ENCODE measurements around the gene PPP2R5C. TPM values are rescaled to one million over a fixed set of nuclear protein-coding genes. Genes with fewer than 3 reads are reported as not detected.

PPP2R5C gene
- total and polyA plus RNA-seq, 2 of the 4 experiments (the other 2 are of a cell fraction) = 65.9 to 78.7 TPM

DNA sequence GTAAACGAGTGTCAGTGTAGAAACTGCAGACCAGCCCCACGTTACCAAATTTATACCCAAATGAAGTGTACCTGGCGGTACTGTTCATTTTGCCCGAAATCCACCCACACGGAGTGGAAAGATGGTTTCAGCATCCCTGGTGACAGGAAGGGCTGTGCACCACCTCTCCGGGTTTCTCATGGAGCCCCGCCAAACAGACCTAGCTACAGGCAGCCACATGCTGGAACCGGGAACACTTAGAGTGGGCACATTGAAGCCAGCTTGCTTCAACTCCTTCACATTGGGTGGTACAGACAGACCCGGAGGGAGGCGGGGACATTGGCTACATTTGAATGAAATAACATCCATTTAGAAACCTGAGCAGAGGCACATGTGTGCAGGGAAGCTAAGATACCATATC, 84.4 kb downstream of the PPP2R5C start:
- no peak overlapping the region for H4K8ac ChIP-seq (ENCODE audit: low read depth in 2 of 2, low read length in 2 of 2)

More for the DNA sequence above, 84.4 kb downstream of the PPP2R5C start:
- no peaks in the 10 kb centered on the region for H3K9me3 ChIP-seq (ENCODE audit: control insufficient read depth, insufficient read depth, low read length)
- H3K27ac ChIP-seq (ENCODE audit: insufficient read depth, low read length) = no peak overlapping the region
- ATAC-seq (ENCODE audit: low read depth) = no peak
- H2BK15ac ChIP-seq (ENCODE audit: low read depth, low read length) = no peak overlapping the region
- BruUV-seq (replicated peaks) = no TSS peak
- ChIA-PET POLR2A (ENCODE audit: unreplicated experiment) (no interaction called here), CTCF (interaction anchor here (0.6 kb wide), 1 partner anchor 447 kb away, joined by 3 read pairs; no protein-coding TSS in a partner anchor)
- dilution Hi-C loops (cut with HindIII; ENCODE audit: low sequenced_read_pairs, unreplicated experiment) = no loop called here
- no peak overlapping the region for H3K14ac ChIP-seq (replicated peaks; ENCODE audit: low read depth, low read length)
- no peak overlapping the region for H3K23ac ChIP-seq (ENCODE audit: low read depth, low read length)
- no peak overlapping the region for H4K5ac ChIP-seq (ENCODE audit: low read depth, low read length)
- no peak overlapping the region for H3K4me3 ChIP-seq (ENCODE audit: insufficient read depth, low read depth, low read length)
- no peak overlapping the region for H2AK5ac ChIP-seq (ENCODE audit: low read depth, low read length)
- H2BK20ac ChIP-seq (ENCODE audit: low read depth, low read length) = no peak overlapping the region
- peaks cover 17% of the 10 kb centered on the region for H3K9me1 ChIP-seq (ENCODE audit: insufficient read depth, low read length)
- H3K4me2 ChIP-seq (ENCODE audit: low read depth, low read length) = no peak overlapping the region
- no peak overlapping the region for H2AFZ ChIP-seq (replicated peaks; ENCODE audit: low read length, poor library complexity)
- H3K18ac ChIP-seq (ENCODE audit: low read depth, low read length) = no peak overlapping the region
- H3K4ac ChIP-seq (ENCODE audit: low read depth, low read length) = no peak overlapping the region
- H3K56ac ChIP-seq (ENCODE audit: extremely low read depth, insufficient read depth, low read length) = no peak overlapping the region
- no peaks in the 10 kb centered on the region for H3K27me3 ChIP-seq (ENCODE audit: control insufficient read depth, insufficient read depth, low read length)
- H3K36me3 ChIP-seq (ENCODE audit: control insufficient read depth, insufficient read depth, low read length) = peaks cover 5% of the 10 kb centered on the region; the same call in 1 of the 2 replicates
- no peak for TF ChIP-seq FOS (IDR thresholded peaks at IDR 0.05; ENCODE audit: low read depth, low read length)
- TF ChIP-seq MXI1 (IDR thresholded peaks at IDR 0.05; ENCODE audit: borderline replicate concordance, low read depth, low read length) = no peak
- TF ChIP-seq, protein P1, sequence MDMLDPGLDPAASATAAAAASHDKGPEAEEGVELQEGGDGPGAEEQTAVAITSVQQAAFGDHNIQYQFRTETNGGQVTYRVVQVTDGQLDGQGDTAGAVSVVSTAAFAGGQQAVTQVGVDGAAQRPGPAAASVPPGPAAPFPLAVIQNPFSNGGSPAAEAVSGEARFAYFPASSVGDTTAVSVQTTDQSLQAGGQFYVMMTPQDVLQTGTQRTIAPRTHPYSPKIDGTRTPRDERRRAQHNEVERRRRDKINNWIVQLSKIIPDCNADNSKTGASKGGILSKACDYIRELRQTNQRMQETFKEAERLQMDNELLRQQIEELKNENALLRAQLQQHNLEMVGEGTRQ (IDR thresholded peaks at IDR 0.05; ENCODE audit: low read depth, low read length) = no peak
- no peak for TF ChIP-seq POLR2A (IDR thresholded peaks at IDR 0.05; ENCODE audit: low read depth, low read length)
- no peak for TF ChIP-seq NFE2L2 (IDR thresholded peaks at IDR 0.05; ENCODE audit: low read depth, low read length)
- no peak for TF ChIP-seq RAD21 (IDR thresholded peaks at IDR 0.05; ENCODE audit: low read length)
- TF ChIP-seq RCOR1 (IDR thresholded peaks at IDR 0.05; ENCODE audit: insufficient replicate concordance, low read length) = no peak
- TF ChIP-seq, protein P2, sequence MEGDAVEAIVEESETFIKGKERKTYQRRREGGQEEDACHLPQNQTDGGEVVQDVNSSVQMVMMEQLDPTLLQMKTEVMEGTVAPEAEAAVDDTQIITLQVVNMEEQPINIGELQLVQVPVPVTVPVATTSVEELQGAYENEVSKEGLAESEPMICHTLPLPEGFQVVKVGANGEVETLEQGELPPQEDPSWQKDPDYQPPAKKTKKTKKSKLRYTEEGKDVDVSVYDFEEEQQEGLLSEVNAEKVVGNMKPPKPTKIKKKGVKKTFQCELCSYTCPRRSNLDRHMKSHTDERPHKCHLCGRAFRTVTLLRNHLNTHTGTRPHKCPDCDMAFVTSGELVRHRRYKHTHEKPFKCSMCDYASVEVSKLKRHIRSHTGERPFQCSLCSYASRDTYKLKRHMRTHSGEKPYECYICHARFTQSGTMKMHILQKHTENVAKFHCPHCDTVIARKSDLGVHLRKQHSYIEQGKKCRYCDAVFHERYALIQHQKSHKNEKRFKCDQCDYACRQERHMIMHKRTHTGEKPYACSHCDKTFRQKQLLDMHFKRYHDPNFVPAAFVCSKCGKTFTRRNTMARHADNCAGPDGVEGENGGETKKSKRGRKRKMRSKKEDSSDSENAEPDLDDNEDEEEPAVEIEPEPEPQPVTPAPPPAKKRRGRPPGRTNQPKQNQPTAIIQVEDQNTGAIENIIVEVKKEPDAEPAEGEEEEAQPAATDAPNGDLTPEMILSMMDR (conservative IDR thresholded peaks at IDR 0.05; ENCODE audit: low read depth, low read length) = no peak
- TF ChIP-seq BHLHE40 (IDR thresholded peaks at IDR 0.05; ENCODE audit: low read depth, low read length) = no peak
- TF ChIP-seq, protein P3, sequence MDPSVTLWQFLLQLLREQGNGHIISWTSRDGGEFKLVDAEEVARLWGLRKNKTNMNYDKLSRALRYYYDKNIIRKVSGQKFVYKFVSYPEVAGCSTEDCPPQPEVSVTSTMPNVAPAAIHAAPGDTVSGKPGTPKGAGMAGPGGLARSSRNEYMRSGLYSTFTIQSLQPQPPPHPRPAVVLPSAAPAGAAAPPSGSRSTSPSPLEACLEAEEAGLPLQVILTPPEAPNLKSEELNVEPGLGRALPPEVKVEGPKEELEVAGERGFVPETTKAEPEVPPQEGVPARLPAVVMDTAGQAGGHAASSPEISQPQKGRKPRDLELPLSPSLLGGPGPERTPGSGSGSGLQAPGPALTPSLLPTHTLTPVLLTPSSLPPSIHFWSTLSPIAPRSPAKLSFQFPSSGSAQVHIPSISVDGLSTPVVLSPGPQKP (IDR thresholded peaks at IDR 0.05; ENCODE audit: borderline replicate concordance, low read depth, low read length) = no peak
- no peak for TF ChIP-seq SMC3 (IDR thresholded peaks at IDR 0.05; ENCODE audit: low read depth, low read length)
- TF ChIP-seq MAZ (IDR thresholded peaks at IDR 0.05; ENCODE audit: borderline replicate concordance, low read depth, low read length) = no peak
- no peak for TF ChIP-seq CEBPB (IDR thresholded peaks at IDR 0.05; ENCODE audit: low read depth, low read length)
- no peak overlapping the region for H3K9ac ChIP-seq (ENCODE audit: low read depth, low read length)
- no peak overlapping the region for H2AK9ac ChIP-seq (replicated peaks; ENCODE audit: low read depth, low read length, poor library complexity)
- peaks cover 62% of the 10 kb centered on the region for H4K20me1 ChIP-seq (ENCODE audit: insufficient read depth, low read length)
- 70% methylated on average over 4 of the region's 10 CpGs; no CpG with 5 or more reads in 1 of the 2 experiments for WGBS, 2 experiments (ENCODE audit: extremely low coverage in 2 of 2, insufficient read length in 1 of 2)
- no peak overlapping the region for H2BK5ac ChIP-seq (ENCODE audit: low read depth, low read length, poor library complexity, severe bottlenecking)
- H3K79me1 ChIP-seq (ENCODE audit: low read depth in 1 of 2, low read length in 2 of 2) = peaks cover 50 to 86% of the 10 kb centered on the region in 2 experiments
- intact Hi-C loops (cut with micrococcal nuclease) = no loop called here
- in situ Hi-C loops (cut with MboI; ENCODE audit: low sequenced_read_pairs) = no loop called here
- no peak overlapping the region for H2BK120ac ChIP-seq (ENCODE audit: low read depth, low read length)
- H3K4me1 ChIP-seq (ENCODE audit: control insufficient read depth, insufficient read depth, low read length) = no peaks in the 10 kb centered on the region
- H4K91ac ChIP-seq (ENCODE audit: insufficient read depth, low read depth, low read length) = no peak overlapping the region
- no peak for DNase-seq
